ENCODE results near the gene TNFRSF8. TPM values are rescaled to one million over a fixed set of nuclear protein-coding genes. Genes with fewer than 3 reads are reported as not detected.

Gene TNFRSF8
- total RNA-seq, 1 experiment from 2014 or later, result not detected

DNA sequence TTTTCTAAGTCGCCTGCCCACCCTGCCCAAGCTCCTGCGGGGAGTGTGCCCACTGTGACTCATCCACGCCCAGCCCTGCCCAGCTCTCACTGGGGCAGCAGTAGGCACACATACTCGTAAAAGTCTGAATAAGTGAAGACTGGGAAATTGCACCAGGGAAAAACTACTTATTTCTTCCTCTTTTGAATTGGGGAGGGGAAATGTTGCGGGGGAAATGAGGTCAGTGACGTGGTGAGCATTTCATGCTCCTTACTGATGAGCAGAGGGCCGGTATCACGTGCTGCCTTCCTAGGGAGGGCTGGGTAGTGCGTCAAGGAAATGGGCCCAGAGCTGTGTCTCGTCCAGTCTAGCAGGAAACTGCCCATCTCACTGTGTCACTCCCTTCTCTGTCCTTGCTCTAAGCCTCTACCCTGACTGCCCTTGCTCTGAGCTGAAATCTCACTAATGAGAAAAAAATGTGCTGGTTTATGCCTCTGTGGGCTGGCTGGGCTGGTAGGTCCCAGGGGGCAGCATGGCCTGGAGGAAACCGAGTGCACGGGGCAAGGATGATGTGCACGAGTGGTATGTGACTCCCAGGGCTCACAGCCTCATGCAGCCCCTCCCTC is 90.2 kb downstream of the TNFRSF8 start:
- 0 out of 2 replicates have a peak, but pooled peaks cover 6% of the 10 kb centered on the region for H3K9me3 ChIP-seq (replicated peaks)
- H3K4me1 ChIP-seq (replicated peaks), result peaks cover 14% of the 10 kb centered on the region
- DNase-seq (ENCODE audit: low read depth in 1 of 2, low spot score in 2 of 2), result peak; percentile 65 to 80
- H3K27me3 ChIP-seq (replicated peaks), result no peaks in the 10 kb centered on the region
- H3K27ac ChIP-seq, result peak overlapping the region; percentile 42; the same call in 1 of the 2 replicates
- no peaks in the 10 kb centered on the region for H3K36me3 ChIP-seq
- no peak overlapping the region for H3K4me3 ChIP-seq

DNA sequence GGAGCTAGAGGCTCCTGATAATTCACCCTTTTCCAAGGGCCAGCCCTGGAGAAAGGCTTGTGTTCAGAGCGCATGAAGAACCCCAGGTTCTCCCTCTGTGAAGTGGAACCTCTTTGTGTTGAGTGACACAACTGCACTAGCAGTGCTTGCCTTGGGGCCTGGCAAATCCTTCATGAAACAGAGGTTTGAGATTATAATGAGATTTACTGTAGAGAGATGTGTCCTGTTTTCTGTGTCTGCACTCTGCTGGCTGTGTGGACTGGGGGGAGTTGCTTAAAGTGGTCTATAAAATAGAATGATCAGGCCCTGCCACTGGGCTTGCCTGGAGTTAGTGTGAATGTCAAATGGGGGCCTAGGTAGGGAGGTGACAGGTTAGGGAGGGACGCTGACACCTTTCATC is 92.2 kb downstream of the TNFRSF8 start:
- H3K36me3 ChIP-seq, result no peaks in the 10 kb centered on the region
- H3K27ac ChIP-seq, result no peak overlapping the region
- no peaks in the 10 kb centered on the region for H3K27me3 ChIP-seq (replicated peaks)
- H3K4me1 ChIP-seq (replicated peaks), result peaks cover 14% of the 10 kb centered on the region
- DNase-seq (ENCODE audit: low read depth in 1 of 2, low spot score in 2 of 2), result no peak
- no peaks in the 10 kb centered on the region for H3K9me3 ChIP-seq (replicated peaks)
- no peak overlapping the region for H3K4me3 ChIP-seq

DNA sequence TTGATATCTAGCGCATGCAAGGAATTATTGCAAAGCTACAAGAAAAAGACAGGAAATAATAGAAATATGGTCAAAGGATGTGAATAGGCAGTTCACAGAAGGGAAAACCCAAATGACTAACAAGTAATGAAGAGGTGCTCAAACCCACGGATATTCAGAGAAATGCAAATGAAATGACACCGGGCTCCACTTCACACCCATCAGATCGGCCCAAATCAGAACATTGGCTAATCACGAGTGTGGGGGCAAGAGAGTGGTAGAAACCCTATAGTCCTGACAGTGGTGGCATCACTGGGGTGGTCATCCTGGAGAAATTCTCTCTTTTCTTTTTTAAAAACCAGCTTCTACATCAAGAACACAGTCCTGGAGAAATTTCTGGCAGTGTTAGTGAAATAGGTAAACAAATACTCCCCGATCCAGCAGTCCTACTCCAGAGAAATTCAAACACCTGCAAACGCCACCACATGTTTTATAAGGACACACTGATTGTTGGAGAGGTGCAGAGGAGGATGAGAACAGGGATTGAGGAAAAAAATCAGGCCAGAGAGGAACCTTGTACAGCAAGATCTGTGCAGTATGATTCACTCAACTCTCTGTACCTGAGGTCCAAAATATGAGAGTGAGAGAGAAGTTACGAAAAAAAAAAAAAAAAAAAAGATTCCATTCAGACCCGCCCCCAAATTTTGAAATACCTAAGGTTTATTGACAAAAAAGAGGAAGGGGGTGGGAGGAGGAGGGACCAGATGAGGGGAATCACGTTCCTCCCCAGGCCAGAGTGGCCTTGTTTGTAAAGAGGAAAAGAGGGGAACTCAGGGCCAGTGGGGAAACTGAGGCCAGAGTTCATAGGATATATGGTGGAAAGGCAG is 94.5 kb downstream of the TNFRSF8 start:
- H3K36me3 ChIP-seq, result no peaks in the 10 kb centered on the region
- H3K27ac ChIP-seq, result no peak overlapping the region
- H3K27me3 ChIP-seq (replicated peaks), result no peaks in the 10 kb centered on the region
- H3K4me3 ChIP-seq, result no peak overlapping the region
- peaks cover 28% of the 10 kb centered on the region for H3K4me1 ChIP-seq (replicated peaks)
- no peak for DNase-seq (ENCODE audit: low read depth in 1 of 2, low spot score in 2 of 2)
- H3K9me3 ChIP-seq (replicated peaks), result no peaks in the 10 kb centered on the region

DNA sequence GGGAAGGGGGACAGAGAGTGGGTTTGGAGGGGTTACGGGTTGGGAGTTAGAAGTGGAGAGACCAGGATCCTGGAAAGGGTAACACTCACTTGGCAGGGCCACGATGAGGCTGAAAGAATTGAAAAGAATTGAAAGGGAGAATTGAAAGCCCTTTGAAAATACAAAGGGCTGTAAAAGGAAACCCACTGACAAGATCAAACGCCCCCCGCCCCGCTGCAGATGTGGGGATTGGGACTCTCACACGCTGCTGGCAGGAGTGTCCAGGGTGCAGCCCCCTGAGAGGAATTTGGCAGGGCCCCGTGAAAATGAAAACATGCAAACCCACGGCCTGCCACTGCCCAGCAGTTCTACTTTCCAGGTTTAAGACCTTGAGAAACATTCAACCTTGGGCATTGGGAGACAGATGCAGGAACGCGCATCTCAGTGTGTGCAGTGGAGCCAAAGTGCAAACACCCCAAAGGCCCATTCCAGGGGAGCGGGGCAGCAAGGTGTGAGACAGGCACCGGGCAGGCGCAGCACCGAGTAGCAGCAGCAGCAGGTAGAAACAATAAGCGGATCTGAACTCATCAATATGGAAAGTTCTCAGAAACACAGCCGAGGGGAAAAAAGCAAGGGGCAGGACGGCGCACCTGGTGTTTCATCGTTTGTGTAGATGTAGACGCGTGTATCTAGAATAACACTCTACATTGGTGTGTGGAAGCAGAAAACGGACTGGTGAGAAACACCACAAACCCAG is 95.4 kb downstream of the TNFRSF8 start:
- Histone ChIP-seq H3K27me3 (replicated peaks) (no peaks in the 10 kb centered on the region), H3K36me3 (no peaks in the 10 kb centered on the region), H3K9me3 (replicated peaks) (no peaks in the 10 kb centered on the region), H3K4me1 (replicated peaks) (peaks cover 20% of the 10 kb centered on the region), H3K4me3 (no peak overlapping the region), H3K27ac (no peak overlapping the region)
- no peak for DNase-seq (ENCODE audit: low read depth in 1 of 2, low spot score in 2 of 2)

DNA sequence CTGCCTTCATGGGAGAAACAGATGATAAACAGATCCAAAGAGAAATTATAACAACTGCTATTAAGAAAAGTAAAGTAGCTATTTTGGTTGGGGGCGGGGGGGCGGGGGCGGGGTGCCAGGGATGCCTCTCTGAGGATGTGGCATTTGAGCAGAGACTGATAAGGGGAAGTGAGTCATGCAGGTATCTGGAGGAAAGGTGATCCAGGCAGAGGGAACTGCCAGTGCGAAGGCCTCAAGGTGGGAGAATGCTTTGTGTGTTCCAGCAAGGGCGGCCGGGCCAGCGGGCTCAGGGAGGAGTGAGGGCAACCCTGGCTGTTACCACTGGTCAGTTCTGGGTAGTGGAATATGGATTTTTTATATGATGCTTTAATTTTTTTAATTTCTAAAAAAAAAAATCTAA is 96.7 kb downstream of the TNFRSF8 start:
- H3K36me3 ChIP-seq, result no peaks in the 10 kb centered on the region
- H3K9me3 ChIP-seq (replicated peaks), result no peaks in the 10 kb centered on the region
- H3K27me3 ChIP-seq (replicated peaks), result no peaks in the 10 kb centered on the region
- DNase-seq (ENCODE audit: low read depth in 1 of 2, low spot score in 2 of 2), result no peak
- no peak overlapping the region for H3K4me3 ChIP-seq
- no peak overlapping the region for H3K27ac ChIP-seq
- peaks cover 14% of the 10 kb centered on the region for H3K4me1 ChIP-seq (replicated peaks)

DNA sequence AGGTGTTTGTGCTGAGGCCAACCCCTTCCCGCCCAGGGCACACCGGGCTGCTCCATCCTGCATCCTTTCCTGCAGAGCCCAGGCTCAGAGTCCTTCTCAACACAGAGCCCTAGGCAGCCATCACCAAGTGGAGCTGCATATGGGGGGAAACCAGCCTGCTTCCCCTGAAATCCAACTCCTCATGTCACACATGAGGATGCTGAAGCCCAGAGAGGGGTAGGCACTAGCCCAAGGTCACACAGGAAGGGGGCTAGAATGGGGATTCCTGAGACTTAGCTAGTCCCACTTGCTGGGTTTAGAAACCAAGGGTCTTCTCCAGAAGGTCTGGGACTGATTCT is 98.2 kb downstream of the TNFRSF8 start:
- H3K4me1 ChIP-seq (replicated peaks), result peaks cover 14% of the 10 kb centered on the region
- DNase-seq (ENCODE audit: low read depth in 1 of 2, low spot score in 2 of 2), result no peak
- H3K27ac ChIP-seq, result peak overlapping the region; percentile 54
- H3K9me3 ChIP-seq (replicated peaks), result no peaks in the 10 kb centered on the region
- H3K4me3 ChIP-seq, result no peak overlapping the region
- H3K36me3 ChIP-seq, result no peaks in the 10 kb centered on the region
- no peaks in the 10 kb centered on the region; the same call in 1 of the 2 replicates for H3K27me3 ChIP-seq (replicated peaks)

DNA sequence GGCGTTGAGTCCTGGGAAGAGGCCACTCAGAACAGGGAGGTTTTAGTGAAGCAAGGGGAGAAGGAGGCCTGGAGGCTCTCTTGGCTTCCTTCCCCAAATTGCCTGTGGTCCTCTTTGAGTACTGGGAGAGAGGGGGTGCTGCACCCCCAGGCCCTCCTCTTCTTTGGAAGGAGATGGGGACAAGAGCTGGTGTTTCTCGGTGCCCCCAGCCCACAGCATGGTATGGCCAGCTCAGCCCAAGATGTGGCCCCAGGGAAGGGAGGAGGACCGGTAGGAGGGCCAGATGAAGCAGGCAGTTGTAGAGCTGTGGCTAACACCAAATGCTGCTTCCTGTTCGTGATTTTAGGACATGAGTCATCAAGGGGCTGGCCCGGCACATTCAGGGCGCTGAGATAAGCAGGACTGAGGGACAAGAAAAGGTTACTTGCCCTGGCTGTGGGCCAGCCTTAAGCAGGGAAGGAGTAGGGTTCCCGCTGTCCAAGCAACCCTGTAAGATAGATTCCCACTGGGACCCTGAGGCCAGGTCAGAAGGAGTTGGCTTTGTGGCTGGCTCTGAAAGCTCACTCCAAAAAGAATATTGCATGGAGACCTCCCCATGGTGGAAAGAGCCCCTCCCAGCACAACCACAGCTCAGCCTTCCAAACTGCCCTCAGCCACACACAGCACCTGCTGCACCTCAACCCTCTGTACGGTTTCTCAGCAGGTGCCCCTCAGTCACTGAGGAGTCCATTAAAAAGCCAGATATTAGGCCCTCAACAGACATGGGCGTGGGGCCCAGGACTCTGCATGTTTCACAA is 98.8 kb downstream of the TNFRSF8 start:
- H3K9me3 ChIP-seq (replicated peaks), result no peaks in the 10 kb centered on the region
- peak; percentile 78 to 89 for DNase-seq (ENCODE audit: low read depth in 1 of 2, low spot score in 2 of 2)
- peaks cover 5% of the 10 kb centered on the region for H3K27me3 ChIP-seq (replicated peaks)
- peaks cover 18% of the 10 kb centered on the region for H3K4me1 ChIP-seq (replicated peaks)
- H3K27ac ChIP-seq, result peak overlapping the region; percentile 54
- H3K36me3 ChIP-seq, result no peaks in the 10 kb centered on the region
- H3K4me3 ChIP-seq, result no peak overlapping the region

DNA sequence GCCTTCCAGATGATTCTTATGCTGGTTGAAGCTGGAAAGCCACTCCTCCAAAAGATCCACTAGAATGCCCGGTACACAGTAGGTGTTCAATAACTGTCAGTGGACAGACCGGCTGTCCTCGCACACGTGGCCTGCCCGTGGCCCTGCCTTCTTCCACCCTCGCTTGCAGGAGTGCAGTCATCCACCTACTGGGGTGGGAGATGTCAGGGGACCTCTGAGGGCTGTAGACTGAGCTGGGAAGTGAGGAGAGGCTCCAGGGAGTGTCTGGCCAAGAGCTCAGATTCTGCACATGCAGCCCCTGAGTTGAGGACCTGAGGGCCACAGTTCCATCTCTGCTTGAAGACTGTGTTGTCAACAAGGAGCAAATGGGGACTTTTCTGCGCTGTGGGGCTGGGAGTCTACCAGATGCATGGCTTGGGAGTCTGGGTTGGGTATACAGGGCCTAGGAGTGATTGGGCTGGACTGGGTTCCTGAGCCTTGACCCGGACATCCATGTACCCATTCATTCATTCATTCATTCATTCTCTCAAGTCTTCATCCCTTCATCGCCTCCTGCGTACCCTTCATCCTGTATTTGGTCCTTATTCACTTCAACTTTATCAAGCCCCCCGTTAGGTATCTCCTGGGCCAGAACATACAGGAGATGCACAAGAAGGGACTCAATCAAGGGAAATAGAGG is 99.5 kb downstream of the TNFRSF8 start:
- peaks cover 12% of the 10 kb centered on the region for H3K27me3 ChIP-seq (replicated peaks)
- DNase-seq (ENCODE audit: low read depth in 1 of 2, low spot score in 2 of 2), result no peak
- peaks cover 24% of the 10 kb centered on the region for H3K4me1 ChIP-seq (replicated peaks)
- no peak overlapping the region for H3K27ac ChIP-seq
- H3K36me3 ChIP-seq, result no peaks in the 10 kb centered on the region
- H3K9me3 ChIP-seq (replicated peaks), result no peaks in the 10 kb centered on the region
- no peak overlapping the region for H3K4me3 ChIP-seq

DNA sequence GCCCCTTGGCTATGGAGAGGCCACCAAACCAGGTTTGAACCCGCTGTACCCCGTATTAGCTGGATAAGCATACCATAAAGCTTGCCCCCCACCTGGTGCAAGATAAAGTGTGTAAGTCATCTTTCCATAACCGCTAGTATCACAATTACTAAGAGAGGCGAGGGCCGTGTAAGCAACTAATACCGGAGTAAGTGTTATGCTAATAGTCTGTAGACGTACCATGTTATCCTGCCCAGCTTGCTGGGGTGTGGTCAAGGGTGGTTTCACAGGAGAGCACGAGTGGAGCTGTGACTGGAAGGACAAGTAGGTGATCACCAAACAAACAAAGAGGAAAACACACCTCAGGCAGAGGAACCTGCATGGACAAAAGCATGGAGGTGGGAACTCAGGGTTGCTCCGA is 100.1 kb downstream of the TNFRSF8 start:
- Histone ChIP-seq H3K27me3 (replicated peaks) (peaks cover 14% of the 10 kb centered on the region), H3K9me3 (replicated peaks) (no peaks in the 10 kb centered on the region), H3K4me3 (no peak overlapping the region), H3K4me1 (replicated peaks) (peaks cover 24% of the 10 kb centered on the region), H3K27ac (no peak overlapping the region), H3K36me3 (no peaks in the 10 kb centered on the region)
- no peak for DNase-seq (ENCODE audit: low read depth in 1 of 2, low spot score in 2 of 2)

DNA sequence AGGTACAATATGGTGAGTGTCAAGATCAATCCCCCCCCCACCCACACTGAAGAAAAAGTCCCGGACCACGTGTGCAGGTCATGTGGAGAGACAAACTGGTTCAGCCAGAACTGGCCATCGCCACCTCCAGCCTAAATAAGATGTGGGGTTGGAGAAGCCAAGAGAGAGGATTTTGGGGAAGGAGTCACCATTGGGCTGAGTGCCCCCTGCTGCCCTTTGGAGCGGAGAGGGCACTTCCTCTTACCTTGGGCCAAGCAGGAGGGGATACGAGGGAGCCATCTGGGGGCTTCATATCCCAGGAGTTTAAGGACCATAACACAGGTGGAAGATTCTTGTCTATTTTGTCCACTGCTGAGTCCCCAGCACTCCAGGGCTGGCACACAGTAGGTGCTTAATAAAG is 101.1 kb downstream of the TNFRSF8 start:
- Histone ChIP-seq H3K36me3 (no peaks in the 10 kb centered on the region), H3K4me3 (no peak overlapping the region), H3K27me3 (replicated peaks) (peaks cover 14% of the 10 kb centered on the region), H3K27ac (no peak overlapping the region), H3K9me3 (replicated peaks) (no peaks in the 10 kb centered on the region), H3K4me1 (replicated peaks) (peaks cover 24% of the 10 kb centered on the region)
- DNase-seq (ENCODE audit: low read depth in 1 of 2, low spot score in 2 of 2), result no peak

DNA sequence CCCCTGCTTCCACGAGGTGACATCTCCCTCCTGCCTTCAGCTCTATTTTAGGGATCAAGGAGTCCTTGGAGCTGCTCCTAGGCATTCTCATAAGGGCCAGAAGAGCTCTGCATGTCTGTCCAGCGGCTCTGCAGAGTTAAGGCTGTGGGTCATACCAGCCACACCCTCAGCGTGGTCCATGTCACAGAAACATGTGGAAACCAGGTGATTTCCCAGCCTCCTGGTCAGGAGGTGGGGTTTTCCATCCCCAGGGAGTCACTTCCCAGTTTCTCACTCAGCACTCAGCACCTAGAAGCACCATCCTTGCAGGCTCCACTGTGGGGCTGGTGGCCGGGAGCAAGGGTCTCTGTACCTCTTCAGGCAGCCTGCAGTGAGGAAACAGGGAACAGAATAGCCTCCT is 102.2 kb downstream of the TNFRSF8 start:
- no peaks in the 10 kb centered on the region for H3K36me3 ChIP-seq
- peaks cover 14% of the 10 kb centered on the region for H3K27me3 ChIP-seq (replicated peaks)
- H3K4me1 ChIP-seq (replicated peaks), result peaks cover 24% of the 10 kb centered on the region

DNA sequence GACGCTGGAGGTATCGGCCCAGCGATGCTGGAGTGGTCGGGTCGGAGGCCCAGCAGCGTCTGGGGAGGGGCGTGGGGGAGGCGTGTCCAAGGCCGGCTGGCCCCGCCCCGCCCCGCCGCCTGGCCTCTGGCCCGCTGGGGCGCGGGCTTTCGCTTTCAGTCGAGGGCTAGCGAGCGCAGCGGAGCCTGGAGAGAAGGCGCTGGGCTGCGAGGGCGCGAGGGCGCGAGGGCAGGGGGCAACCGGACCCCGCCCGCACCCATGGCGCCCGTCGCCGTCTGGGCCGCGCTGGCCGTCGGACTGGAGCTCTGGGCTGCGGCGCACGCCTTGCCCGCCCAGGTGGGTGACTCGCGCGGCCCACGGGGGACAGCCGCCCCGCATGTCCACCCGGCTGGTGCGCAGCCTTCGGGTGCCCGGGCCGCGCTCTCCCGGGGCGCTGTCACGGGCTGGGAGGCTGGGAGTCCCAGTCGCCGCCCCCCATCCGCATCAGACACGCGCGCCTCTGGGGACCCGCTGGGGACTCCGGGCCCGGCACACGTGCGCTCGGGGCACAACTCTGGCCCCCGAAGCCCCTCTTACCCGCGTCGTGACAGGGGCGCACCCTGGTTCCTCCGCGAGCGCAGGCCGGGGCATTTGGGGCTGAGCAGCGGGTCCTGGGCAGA is 103.9 kb downstream of the TNFRSF8 start, which contains the start of gene TNFRSF1B:
TSS of gene TNFRSF1B (plus strand) at position 158 of the 659 bp plus-strand sequence. CDS start at position 259, 101 bp downstream.
- no peak within 1 kb of the TSS for H3K27ac ChIP-seq
- no peaks in the 10 kb centered on the region for H3K36me3 ChIP-seq
- peak in 1 of 2 experiments; percentile 46 for DNase-seq (ENCODE audit: low read depth in 1 of 2, low spot score in 2 of 2)
- peaks cover 15% of the 10 kb centered on the region for H3K4me1 ChIP-seq (replicated peaks)
- no peaks in the 10 kb centered on the region for H3K9me3 ChIP-seq (replicated peaks)
- peaks cover 14% of the 10 kb centered on the region for H3K27me3 ChIP-seq (replicated peaks)
- peak within 1 kb of the TSS; percentile 56 for H3K4me3 ChIP-seq

More for the DNA sequence above, 102.2 kb downstream of the TNFRSF8 start:
- no peak overlapping the region for H3K27ac ChIP-seq
- no peaks in the 10 kb centered on the region for H3K9me3 ChIP-seq (replicated peaks)
- no peak for DNase-seq (ENCODE audit: low read depth in 1 of 2, low spot score in 2 of 2)
- no peak overlapping the region for H3K4me3 ChIP-seq
